Ascending aorta (tissue), 2 donors: ENCODE measurements around the gene CACFD1. TPM values are rescaled to one million over a fixed set of nuclear protein-coding genes. Genes with fewer than 3 reads are reported as not detected.
A peak's percentile ranks its signal among the peaks of the same experiment; 100 is the strongest.

ENCODE experiments used
- DNase-seq, 2 donors: peaks; one replicate each; pipeline ENCODE4 v3.0.0-alpha.2; 2019; ENCODE audit warnings: low spot score in 2 of 2
- H3K27ac ChIP-seq, 2 donors: fragments of 200-600 bp; sonication (generic); one replicate each; pipeline ENCODE4 v1.5.1; 2016 to 2017; ENCODE audit warnings: mild to moderate bottlenecking in 1 of 2
- H3K27me3 ChIP-seq: fragments of 200-600 bp; sonication (generic); one replicate; pipeline ENCODE4 v1.5.1; 2017
- H3K36me3 ChIP-seq, 2 donors: fragments of 200-600 bp; sonication (generic); one replicate each; pipeline ENCODE4 v1.5.1; 2016
- H3K4me1 ChIP-seq, 2 donors: fragments of 200-600 bp; sonication (generic); one replicate each; pipeline ENCODE4 v1.5.1; 2016 to 2017; ENCODE audit warnings: mild to moderate bottlenecking in 1 of 2
- H3K4me3 ChIP-seq, 2 donors: fragments of 200-600 bp; sonication (generic); one replicate each; pipeline ENCODE4 v1.5.1; 2016 to 2017; ENCODE audit warnings: mild to moderate bottlenecking in 1 of 2
- H3K9me3 ChIP-seq, 2 donors: fragments of 200-600 bp; sonication (generic); one replicate each; pipeline ENCODE4 v1.5.1; 2016
- CTCF ChIP-seq, 3 experiments: fragments of 200-600 bp in 2 of 3; fragments of 450-650 bp in 1 of 3; sonication (generic) in 2 of 3; IDR thresholded peaks; one replicate each; pipeline ENCODE4 v1.5.1; 2016 to 2019; ENCODE audit warnings: antibody characterized with exemption in 3 of 3, mild to moderate bottlenecking in 1 of 3, moderate library complexity in 1 of 3
- intact Hi-C: fragments of 100-400 bp; cut with DNase I; formaldehyde crosslinking; loops from one replicate; pipeline ENCODE4 v1.15.1; 2023
- total RNA-seq: library from RNA; depleted of rRNA; stranded (reverse); fragments of >200 nt; gene quantifications from one replicate; pipeline ENCODE4 v1.1.0, GENCODE V29; 2016

The CACFD1 gene
- total RNA-seq = 24.8 TPM

- Histone ChIP-seq H3K9me3 (no peaks in the 10 kb centered on the region), H3K4me1 (peaks cover 0 to 12% of the 10 kb centered on the region in 2 donors), H3K27ac (peak within 1 kb of the TSS; percentile 81 to 91), H3K4me3 (peak within 1 kb of the TSS; percentile 63 to 90), H3K36me3 (peaks cover under 1 to 3% of the 10 kb centered on the region in 2 donors), H3K27me3 (no peaks in the 10 kb centered on the region)
- intact Hi-C loops = loop anchor here (1.0 to 2.0 kb wide), 5 partner anchors 20 to 566 kb away; partner anchors contain the start of genes BRD3OS, MED22, REXO4 and RPL7A
- no peak for TF ChIP-seq CTCF (IDR thresholded peaks at IDR 0.05)
- DNase-seq = peak; percentile 88 to 98
Measured at GRCh38 chr9:133459476-133460404, at the start of gene CACFD1. Gene CACFD1, plus strand, starts transcription at chr9:133459978. Its CDS starts 89 bp downstream, at chr9:133460067.

- no peaks in the 10 kb centered on the region for H3K27me3 ChIP-seq
- no peak overlapping the region for H3K27ac ChIP-seq
- no peaks in the 10 kb centered on the region for H3K9me3 ChIP-seq
- H3K4me3 ChIP-seq = no peak overlapping the region
- intact Hi-C loops = loop anchor here (5.0 kb wide), 1 partner anchor 58 kb away; the partner anchor contains the start of genes SURF1 and SURF2
- peaks cover 36 to 51% of the 10 kb centered on the region in 2 donors for H3K36me3 ChIP-seq
- no peak for TF ChIP-seq CTCF (IDR thresholded peaks at IDR 0.05)
- peaks cover 0 to 21% of the 10 kb centered on the region in 2 donors for H3K4me1 ChIP-seq
- no peak for DNase-seq
Measured at GRCh38 chr9:133415170-133415569, 44.6 kb upstream of the CACFD1 start.

- peak; percentile 21 to 91 for DNase-seq
- intact Hi-C loops = loop anchor here (1.0 to 5.0 kb wide), 4 partner anchors 41 to 61 kb away; partner anchors contain the start of genes CACFD1, SLC2A6, STKLD1 and SURF1
Measured at GRCh38 chr9:133417541-133418461, 42.0 kb upstream of the CACFD1 start, which contains the start of gene REXO4. Gene REXO4, minus strand, starts transcription at chr9:133418010. Its CDS starts 166 bp downstream, at chr9:133417844.

GRCh38 chr9:133419005-133419404, 40.8 kb upstream of the CACFD1 start:
- Histone ChIP-seq H3K4me1 (peaks cover 0 to 21% of the 10 kb centered on the region in 2 donors), H3K4me3 (no peak overlapping the region), H3K27ac (no peak overlapping the region), H3K9me3 (no peaks in the 10 kb centered on the region), H3K27me3 (no peaks in the 10 kb centered on the region), H3K36me3 (peaks cover 0 to 14% of the 10 kb centered on the region in 2 donors)
- DNase-seq = no peak
- no peak for TF ChIP-seq CTCF (IDR thresholded peaks at IDR 0.05)
- intact Hi-C loops = loop anchor here (2.0 to 5.0 kb wide), 3 partner anchors 40 to 62 kb away; partner anchors contain the start of genes CACFD1, SLC2A6, SURF1 and SURF2

More at GRCh38 chr9:133417541-133418461, 42.0 kb upstream of the CACFD1 start, which contains the start of gene REXO4:
- Histone ChIP-seq H3K27me3 (no peaks in the 10 kb centered on the region), H3K27ac (peak within 1 kb of the TSS; percentile 78), H3K4me1 (peaks cover 0 to 21% of the 10 kb centered on the region in 2 donors), H3K4me3 (peak within 1 kb of the TSS; percentile 79 to 91), H3K36me3 (peaks cover 10 to 25% of the 10 kb centered on the region in 2 donors), H3K9me3 (no peaks in the 10 kb centered on the region)
- no peak for TF ChIP-seq CTCF (IDR thresholded peaks at IDR 0.05)

- no peak for DNase-seq
- Histone ChIP-seq H3K36me3 (peaks cover 0 to under 1% of the 10 kb centered on the region in 2 donors), H3K27me3 (no peaks in the 10 kb centered on the region), H3K27ac (no peak overlapping the region), H3K4me3 (no peak overlapping the region), H3K4me1 (peaks cover 0 to 21% of the 10 kb centered on the region in 2 donors), H3K9me3 (no peaks in the 10 kb centered on the region)
- TF ChIP-seq CTCF (IDR thresholded peaks at IDR 0.05) = no peak
- intact Hi-C loops = no loop called here
Measured at GRCh38 chr9:133420392-133420827, 39.4 kb upstream of the CACFD1 start.
